Measurements from ENCODE around the gene SFRP4. TPM values are rescaled to one million over a fixed set of nuclear protein-coding genes. Genes with fewer than 3 reads are reported as not detected.

Gene SFRP4
- polyA plus RNA-seq = 0.36 TPM in 1 of 2 replicates, not detected in the other

DNA sequence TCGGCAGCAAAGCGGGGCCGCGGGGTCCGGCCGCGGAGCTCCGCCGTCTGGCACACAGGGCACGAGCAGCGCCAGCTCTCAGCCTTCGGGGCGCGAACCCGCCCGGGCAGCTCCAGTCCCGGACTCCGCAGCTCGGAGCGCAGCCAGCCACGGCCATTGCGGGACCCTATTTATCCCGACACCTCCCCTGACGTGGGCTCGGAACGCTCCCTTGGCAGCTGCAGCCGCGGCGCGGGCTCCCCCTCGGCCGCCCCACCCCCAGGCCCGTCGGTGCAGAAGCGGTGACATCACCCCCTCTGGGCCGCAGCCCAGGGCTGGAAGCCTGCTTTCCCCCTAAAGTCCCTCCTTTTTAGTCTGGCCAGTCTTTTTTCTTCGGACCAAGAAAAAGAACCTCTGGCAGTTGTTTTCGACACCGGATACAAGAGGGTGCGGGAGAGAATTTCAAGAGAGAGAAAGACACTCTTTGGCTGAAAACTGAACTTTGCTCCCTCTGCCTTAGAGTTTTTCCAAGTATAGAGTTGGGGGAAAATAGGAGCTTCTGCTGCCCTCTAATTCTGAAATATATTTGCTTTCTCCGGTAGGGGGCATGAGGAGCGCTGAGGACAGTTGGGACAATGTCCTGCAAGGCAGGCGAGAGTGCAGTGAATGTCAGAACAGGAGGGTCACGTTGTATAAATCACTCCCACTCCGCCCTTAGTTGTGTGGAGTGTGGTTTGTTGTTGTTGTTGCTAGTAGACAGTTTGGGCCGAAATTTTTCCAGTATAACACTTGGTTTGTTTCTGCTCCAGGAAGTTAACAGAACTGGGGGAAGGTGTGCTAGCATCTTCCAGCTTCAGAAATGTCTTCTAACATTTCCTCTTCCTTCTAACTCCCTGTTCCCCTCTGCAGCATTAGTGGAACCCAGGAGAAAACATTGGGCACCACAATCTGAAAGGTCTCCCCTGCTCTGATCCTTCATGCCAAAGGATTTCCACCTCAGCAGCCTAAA lies at the start of gene SFRP4:
TSS of gene SFRP4 (minus strand) at position 145 of the 988 bp plus-strand sequence. CDS start 280 bp downstream, outside the sequence.

GRCh38 chr7:37920305-37920848 lies 3.8 kb upstream of the SFRP4 start, which contains the start of gene EPDR1:
Gene EPDR1 (plus strand): TSS chr7:37920640. CDS start chr7:37920940, 300 bp downstream.

Other genes with a start within 250 kb of the SFRP4 start
- not detected in 2 replicates for gene GPR141, start 233.1 kb downstream of the SFRP4 start, polyA plus RNA-seq
- not detected in 2 replicates for gene NME8, start 68.2 kb downstream of the SFRP4 start, polyA plus RNA-seq
- 59.1 and 64.7 TPM in 2 replicates for gene EPDR1, start 3.8 kb upstream of the SFRP4 start, polyA plus RNA-seq

Measured in Purkinje cell (primary cell).